IMR-90 (cell line): ENCODE measurements around the gene NAT14. TPM values are rescaled to one million over a fixed set of nuclear protein-coding genes. Genes with fewer than 3 reads are reported as not detected.
A peak's percentile ranks its signal among the peaks of the same experiment; 100 is the strongest.

ENCODE experiments used
- USF2 ChIP-seq: fragments of 150-350 bp; IDR thresholded peaks from 2 replicates; pipeline ENCODE4 v1.6.1; 2017; ENCODE audit warnings: mild to moderate bottlenecking, antibody characterized with exemption, low read length, low read depth
- polyA plus RNA-seq, 3 experiments: library from polyadenylated mRNA; depleted of rRNA; stranded (reverse); fragments of >200 nt; gene quantifications; 2 replicates each; pipeline ENCODE4 v1.2.3, GENCODE V29; 2012; ENCODE audit warnings: low replicate concordance in 1 of 3
- total RNA-seq: library from RNA; depleted of rRNA; stranded (reverse); fragments of >200 nt; gene quantifications from 2 replicates; pipeline ENCODE4 v1.2.3, GENCODE V29; 2012

NAT14 gene
- total and polyA plus RNA-seq, 2 of the 4 experiments (the other 2 are of a cell fraction) = 4.3 to 41.2 TPM

- TF ChIP-seq USF2 = peak; percentile 19; the same call in 1 of the 2 replicates
Measured at GRCh38 chr19:55516878-55517620, 32.1 kb downstream of the NAT14 start (continued).
